Measurements from ENCODE around the gene DCLK1.

DNA sequence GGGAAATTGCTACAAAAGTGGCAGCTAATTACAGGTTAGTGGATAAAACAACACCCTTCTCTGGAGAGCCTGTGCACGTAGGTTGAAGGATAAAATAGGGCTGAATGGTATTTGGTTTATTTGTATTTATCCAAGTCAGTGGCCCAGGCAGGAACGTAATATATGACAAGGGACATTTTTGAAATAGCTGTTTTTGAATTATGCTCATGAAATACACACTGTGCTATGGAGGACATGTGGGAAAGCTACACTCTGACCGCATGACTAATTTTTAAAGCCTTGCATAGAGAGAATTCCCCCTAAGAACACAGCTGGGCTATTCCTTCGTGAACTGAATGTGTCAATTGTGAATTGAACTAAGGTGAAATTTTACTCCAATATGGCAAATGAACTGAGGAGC, 362.6 kb downstream of the DCLK1 start:
- TF ChIP-seq CTCF (IDR thresholded peaks at IDR 0.05) (no peak), REST (IDR thresholded peaks at IDR 0.05; ENCODE audit: insufficient read depth in 1 of 2, low read depth in 2 of 2, low read length in 1 of 2) (no peak)
